Measurements from ENCODE around the gene OMA1. TPM values are rescaled to one million over a fixed set of nuclear protein-coding genes. Genes with fewer than 3 reads are reported as not detected.

OMA1 gene
- total RNA-seq, 4 donors from 2014 or later, result 17.1 to 32.2 (median 29.0) TPM

DNA sequence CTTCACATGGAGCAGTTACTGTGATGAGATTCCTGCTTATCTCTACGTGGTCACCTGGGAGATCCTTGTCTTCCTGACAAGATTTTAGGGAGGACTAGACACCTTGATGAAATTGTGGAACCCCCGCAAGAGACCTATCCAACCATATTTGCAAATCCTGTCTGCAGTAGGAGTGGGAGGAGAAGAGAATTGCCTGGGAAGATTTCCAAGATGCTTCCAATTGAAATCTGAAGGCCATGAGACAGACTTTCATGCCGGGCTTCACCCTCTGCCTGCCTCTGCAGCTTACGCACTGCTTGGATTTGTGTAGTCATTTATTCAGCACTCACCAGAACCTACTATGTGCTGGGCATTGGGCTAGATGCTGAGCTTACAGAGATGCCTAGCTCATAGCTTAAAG, 106.6 kb downstream of the OMA1 start:
- Histone ChIP-seq H3K9me3 (no peaks in the 10 kb centered on the region), H3K27me3 (no peaks in the 10 kb centered on the region), H3K4me1 (no peaks in the 10 kb centered on the region), H3K36me3 (peaks cover 0 to 27% (median 0%) of the 10 kb centered on the region in 3 donors), H3K27ac (no peak overlapping the region), H3K4me3 (no peak overlapping the region)
- WGBS, 2 donors, result 68 to 84% methylated on average over 4 of the region's 4 CpGs
- no peak for DNase-seq (ENCODE audit: low spot score in 2 of 2)
- TF ChIP-seq, protein P1, sequence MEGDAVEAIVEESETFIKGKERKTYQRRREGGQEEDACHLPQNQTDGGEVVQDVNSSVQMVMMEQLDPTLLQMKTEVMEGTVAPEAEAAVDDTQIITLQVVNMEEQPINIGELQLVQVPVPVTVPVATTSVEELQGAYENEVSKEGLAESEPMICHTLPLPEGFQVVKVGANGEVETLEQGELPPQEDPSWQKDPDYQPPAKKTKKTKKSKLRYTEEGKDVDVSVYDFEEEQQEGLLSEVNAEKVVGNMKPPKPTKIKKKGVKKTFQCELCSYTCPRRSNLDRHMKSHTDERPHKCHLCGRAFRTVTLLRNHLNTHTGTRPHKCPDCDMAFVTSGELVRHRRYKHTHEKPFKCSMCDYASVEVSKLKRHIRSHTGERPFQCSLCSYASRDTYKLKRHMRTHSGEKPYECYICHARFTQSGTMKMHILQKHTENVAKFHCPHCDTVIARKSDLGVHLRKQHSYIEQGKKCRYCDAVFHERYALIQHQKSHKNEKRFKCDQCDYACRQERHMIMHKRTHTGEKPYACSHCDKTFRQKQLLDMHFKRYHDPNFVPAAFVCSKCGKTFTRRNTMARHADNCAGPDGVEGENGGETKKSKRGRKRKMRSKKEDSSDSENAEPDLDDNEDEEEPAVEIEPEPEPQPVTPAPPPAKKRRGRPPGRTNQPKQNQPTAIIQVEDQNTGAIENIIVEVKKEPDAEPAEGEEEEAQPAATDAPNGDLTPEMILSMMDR (IDR thresholded peaks at IDR 0.05), result no peak
- TF ChIP-seq POLR2A (IDR thresholded peaks at IDR 0.05) (no peak), EP300 (IDR thresholded peaks at IDR 0.05) (no peak)

- TF ChIP-seq POLR2A (IDR thresholded peaks at IDR 0.05), result no peak
- no peak for TF ChIP-seq EP300 (IDR thresholded peaks at IDR 0.05)
- TF ChIP-seq, protein P1 (IDR thresholded peaks at IDR 0.05), result no peak
- Histone ChIP-seq H3K36me3 (peaks cover 0 to 27% (median 0%) of the 10 kb centered on the region in 3 donors), H3K4me3 (no peak overlapping the region), H3K9me3 (no peaks in the 10 kb centered on the region), H3K27ac (no peak overlapping the region), H3K4me1 (no peaks in the 10 kb centered on the region), H3K27me3 (no peaks in the 10 kb centered on the region)
- 63 to 66% methylated on average over 6 of the region's 6 CpGs for WGBS, 2 donors
- DNase-seq (ENCODE audit: low spot score in 2 of 2), result no peak
Measured at GRCh38 chr1:58438468-58438867, 108.1 kb downstream of the OMA1 start.

- H3K4me1 ChIP-seq, result no peaks in the 10 kb centered on the region
- 63 to 78% methylated on average over 3 of the region's 3 CpGs for WGBS, 2 donors
- no peak overlapping the region for H3K27ac ChIP-seq
- H3K36me3 ChIP-seq, result peaks cover 0 to 31% (median 0%) of the 10 kb centered on the region in 3 donors
- no peaks in the 10 kb centered on the region for H3K27me3 ChIP-seq
- TF ChIP-seq, protein P1 (IDR thresholded peaks at IDR 0.05), result no peak
- TF ChIP-seq EP300 (IDR thresholded peaks at IDR 0.05) (no peak), POLR2A (IDR thresholded peaks at IDR 0.05) (no peak)
- no peak for DNase-seq (ENCODE audit: low spot score in 2 of 2)
- H3K4me3 ChIP-seq, result no peak overlapping the region
- no peaks in the 10 kb centered on the region for H3K9me3 ChIP-seq
Measured at GRCh38 chr1:58437623-58438022, 108.9 kb downstream of the OMA1 start.

- Histone ChIP-seq H3K4me1 (no peaks in the 10 kb centered on the region), H3K9me3 (no peaks in the 10 kb centered on the region), H3K27me3 (no peaks in the 10 kb centered on the region), H3K36me3 (peaks cover 0 to 26% (median 0%) of the 10 kb centered on the region in 3 donors), H3K4me3 (no peak overlapping the region), H3K27ac (no peak overlapping the region)
- DNase-seq (ENCODE audit: low spot score in 2 of 2), result no peak
- 85 to 90% methylated on average over 5 of the region's 5 CpGs for WGBS, 2 donors
- no peak for TF ChIP-seq POLR2A (IDR thresholded peaks at IDR 0.05)
- TF ChIP-seq, protein P1 (IDR thresholded peaks at IDR 0.05), result no peak
- TF ChIP-seq EP300 (IDR thresholded peaks at IDR 0.05), result no peak
Measured at GRCh38 chr1:58436615-58437297, 109.8 kb downstream of the OMA1 start.

- no peak for TF ChIP-seq POLR2A (IDR thresholded peaks at IDR 0.05)
- TF ChIP-seq, protein P1 (IDR thresholded peaks at IDR 0.05), result no peak
- no peak for TF ChIP-seq EP300 (IDR thresholded peaks at IDR 0.05)
- no peak for DNase-seq (ENCODE audit: low spot score in 2 of 2)
- peaks cover 0 to 22% (median 0%) of the 10 kb centered on the region in 3 donors for H3K36me3 ChIP-seq
- H3K4me1 ChIP-seq, result no peaks in the 10 kb centered on the region
- no peak overlapping the region for H3K4me3 ChIP-seq
- H3K9me3 ChIP-seq, result no peaks in the 10 kb centered on the region
- 64 to 65% methylated on average over 4 of the region's 4 CpGs for WGBS, 2 donors
- H3K27me3 ChIP-seq, result no peaks in the 10 kb centered on the region
- no peak overlapping the region for H3K27ac ChIP-seq
Measured at GRCh38 chr1:58435376-58435775, 111.2 kb downstream of the OMA1 start.
